BLaER1 treated with 17β-estradiol and CSF1 and Interleukin-3, amounts not matched to agents 10 nM and 100 nM (cell line): ENCODE results near the gene CCL27.

Experiments used
- H3K27ac ChIP-seq, 11 experiments: shearing (Covaris generic); formaldehyde crosslinking; 2 replicates each; pipeline ENCODE4 v1.8.1; 2022
- H3K27me3 ChIP-seq, 11 experiments: shearing (Covaris generic); formaldehyde crosslinking; 2 replicates each; pipeline ENCODE4 v1.8.1; 2022
- H3K36me3 ChIP-seq, 11 experiments: shearing (Covaris generic); formaldehyde crosslinking; 2 replicates each; pipeline ENCODE4 v1.8.1; 2022
- H3K4me1 ChIP-seq, 10 experiments: shearing (Covaris generic); formaldehyde crosslinking; 2 replicates each; pipeline ENCODE4 v1.8.1; 2022
- H3K4me2 ChIP-seq, 11 experiments: shearing (Covaris generic); formaldehyde crosslinking; 2 replicates each; pipeline ENCODE4 v1.8.1; 2022
- H3K4me3 ChIP-seq, 10 experiments: shearing (Covaris generic); formaldehyde crosslinking; 2 replicates each; pipeline ENCODE4 v1.8.1; 2022
- H3K9ac ChIP-seq, 11 experiments: shearing (Covaris generic); formaldehyde crosslinking; 2 replicates each; pipeline ENCODE4 v1.8.1; 2022
- H3K9me3 ChIP-seq, 11 experiments: shearing (Covaris generic); formaldehyde crosslinking; replicated peaks in 1 of 11; 2 replicates each; pipeline ENCODE4 v1.8.1; 2022
- H4K20me1 ChIP-seq, 11 experiments: shearing (Covaris generic); formaldehyde crosslinking; 2 replicates each; pipeline ENCODE4 v1.8.1; 2022
- Cebpa-rat ChIP-seq, 11 experiments: shearing (Covaris generic); IDR thresholded peaks; 2 replicates each; pipeline ENCODE4 v1.8.1; 2022

The CCL27 gene

GRCh38 chr9:34669809-34670562, 7.5 kb upstream of the CCL27 start:
- H3K27me3 ChIP-seq, result no peaks in the 10 kb centered on the region
- TF ChIP-seq Cebpa-rat (IDR thresholded peaks at IDR 0.05), result no peak
- peaks cover 7 to 24% (median 16%) of the 10 kb centered on the region in 11 experiments; a peak in 18 of 22 replicates for H3K9me3 ChIP-seq
- no peak overlapping the region for H3K4me3 ChIP-seq
- no peaks in the 10 kb centered on the region for H3K36me3 ChIP-seq
- H3K27ac ChIP-seq, result no peak overlapping the region
- H3K4me1 ChIP-seq, result peaks cover 1 to 10% (median 9%) of the 10 kb centered on the region in 10 experiments
- H4K20me1 ChIP-seq, result no peaks in the 10 kb centered on the region
- H3K4me2 ChIP-seq, result no peak overlapping the region
- H3K9ac ChIP-seq, result no peak overlapping the region

- no peak for TF ChIP-seq Cebpa-rat (IDR thresholded peaks at IDR 0.05)
- Histone ChIP-seq H3K4me1 (peaks cover 8 to 21% (median 15%) of the 10 kb centered on the region in 10 experiments), H3K9ac (peak overlapping the region; percentile 46 to 79 (median 75); a peak in 19 of 22 replicates), H3K36me3 (peaks cover 0 to under 1% (median 0%) of the 10 kb centered on the region in 11 experiments; a peak in 2 of 22 replicates), H3K9me3 (peaks cover 7 to 17% (median 13%) of the 10 kb centered on the region in 11 experiments; a peak in 18 of 22 replicates), H4K20me1 (no peaks in the 10 kb centered on the region), H3K4me2 (peak overlapping the region; percentile 91 to 100 (median 98)), H3K4me3 (peak overlapping the region; percentile 58 to 72 (median 62)), H3K27me3 (no peaks in the 10 kb centered on the region), H3K27ac (peak overlapping the region in 10 of 11 experiments; percentile 44 to 75 (median 66); a peak in 17 of 22 replicates)
Measured at GRCh38 chr9:34665381-34666250, 3.2 kb upstream of the CCL27 start.

- Histone ChIP-seq H3K27ac (peak overlapping the region in 8 of 11 experiments; percentile 35 to 70 (median 49); a peak in 15 of 22 replicates), H3K9me3 (peaks cover 5 to 11% (median 9%) of the 10 kb centered on the region in 11 experiments; a peak in 17 of 22 replicates), H3K36me3 (peaks cover 0 to 7% (median 0%) of the 10 kb centered on the region in 11 experiments; a peak in 3 of 22 replicates), H3K9ac (peak overlapping the region; percentile 65 to 79 (median 74); a peak in 21 of 22 replicates), H3K4me1 (peaks cover 8 to 21% (median 15%) of the 10 kb centered on the region in 10 experiments), H4K20me1 (0 out of 22 replicates have a peak, but pooled peaks cover 0 to 2% (median 0%) of the 10 kb centered on the region in 11 experiments), H3K27me3 (no peaks in the 10 kb centered on the region), H3K4me3 (peak overlapping the region; percentile 55 to 72 (median 62)), H3K4me2 (peak overlapping the region; percentile 91 to 100 (median 98))
- no peak for TF ChIP-seq Cebpa-rat (IDR thresholded peaks at IDR 0.05)
Measured at GRCh38 chr9:34665067-34665380, 2.6 kb upstream of the CCL27 start.

- H3K9me3 ChIP-seq, result peaks cover 0 to 6% (median 3%) of the 10 kb centered on the region in 11 experiments; a peak in 15 of 22 replicates
- H3K4me1 ChIP-seq, result peaks cover 8 to 21% (median 15%) of the 10 kb centered on the region in 10 experiments
- TF ChIP-seq Cebpa-rat (IDR thresholded peaks at IDR 0.05), result no peak
- no peaks in the 10 kb centered on the region for H3K27me3 ChIP-seq
- peak overlapping the region in 8 of 11 experiments; percentile 35 to 70 (median 49); a peak in 15 of 22 replicates for H3K27ac ChIP-seq
- H3K36me3 ChIP-seq, result peaks cover 0 to 11% (median 0%) of the 10 kb centered on the region in 11 experiments; a peak in 4 of 22 replicates
- H3K4me2 ChIP-seq, result peak overlapping the region; percentile 91 to 100 (median 98)
- H3K9ac ChIP-seq, result peak overlapping the region; percentile 65 to 79 (median 74); a peak in 21 of 22 replicates
- H4K20me1 ChIP-seq, result 0 out of 22 replicates have a peak, but pooled peaks cover 0 to 5% (median 0%) of the 10 kb centered on the region in 11 experiments
- H3K4me3 ChIP-seq, result peak overlapping the region; percentile 55 to 72 (median 62)
Measured at GRCh38 chr9:34664281-34665066, 2.0 kb upstream of the CCL27 start.

- H3K4me1 ChIP-seq, result peaks cover 8 to 21% (median 15%) of the 10 kb centered on the region in 10 experiments
Measured at GRCh38 chr9:34663303-34663605, 797 bp upstream of the CCL27 start.

GRCh38 chr9:34659592-34660253, 2.7 kb downstream of the CCL27 start:
- Histone ChIP-seq H4K20me1 (0 out of 22 replicates have a peak, but pooled peaks cover 0 to 5% (median 0%) of the 10 kb centered on the region in 11 experiments), H3K4me3 (no peak overlapping the region), H3K4me1 (peaks cover 4 to 9% (median 5%) of the 10 kb centered on the region in 10 experiments), H3K36me3 (peaks cover 0 to 11% (median 0%) of the 10 kb centered on the region in 11 experiments; a peak in 4 of 22 replicates), H3K27me3 (no peaks in the 10 kb centered on the region), H3K9me3 (no peaks in the 10 kb centered on the region), H3K9ac (no peak overlapping the region), H3K4me2 (no peak overlapping the region), H3K27ac (no peak overlapping the region)
- no peak for TF ChIP-seq Cebpa-rat (IDR thresholded peaks at IDR 0.05)

More at GRCh38 chr9:34663303-34663605, 797 bp upstream of the CCL27 start:
- Histone ChIP-seq H3K9me3 (no peaks in the 10 kb centered on the region), H3K36me3 (peaks cover 0 to 11% (median 0%) of the 10 kb centered on the region in 11 experiments; a peak in 4 of 22 replicates), H3K27me3 (no peaks in the 10 kb centered on the region), H4K20me1 (0 out of 22 replicates have a peak, but pooled peaks cover 0 to 5% (median 0%) of the 10 kb centered on the region in 11 experiments), H3K4me3 (no peak overlapping the region), H3K9ac (no peak overlapping the region), H3K4me2 (no peak overlapping the region), H3K27ac (no peak overlapping the region)
- TF ChIP-seq Cebpa-rat (IDR thresholded peaks at IDR 0.05), result no peak

GRCh38 chr9:34658461-34658860, 4.0 kb downstream of the CCL27 start:
- no peak overlapping the region for H3K4me2 ChIP-seq
- no peak for TF ChIP-seq Cebpa-rat (IDR thresholded peaks at IDR 0.05)
- H3K4me1 ChIP-seq, result peaks cover under 1 to 1% (median 1%) of the 10 kb centered on the region in 10 experiments; a peak in 18 of 20 replicates
- H3K27me3 ChIP-seq, result no peaks in the 10 kb centered on the region
- H3K4me3 ChIP-seq, result no peak overlapping the region
- H3K36me3 ChIP-seq, result peaks cover 0 to 11% (median 0%) of the 10 kb centered on the region in 11 experiments; a peak in 4 of 22 replicates
- H3K9me3 ChIP-seq, result no peaks in the 10 kb centered on the region
- H4K20me1 ChIP-seq, result 0 out of 22 replicates have a peak, but pooled peaks cover 0 to 5% (median 0%) of the 10 kb centered on the region in 11 experiments
- no peak overlapping the region for H3K9ac ChIP-seq
- no peak overlapping the region for H3K27ac ChIP-seq
